NCI-H146 (cell line): ENCODE data around the gene BIN2.

Experiments used
- DNase-seq: peaks from one replicate; lab custom pipeline; 2025; lab: John Stamatoyannopoulos, UW

BIN2 gene

GRCh38 chr12:51323966-51324895 is at the start of gene BIN2:
Gene BIN2, minus strand, starts transcription at chr12:51324174. Its CDS starts 72 bp downstream, at chr12:51324102.
- no peak for DNase-seq

GRCh38 chr12:51373187-51373586 is 49.2 kb upstream of the BIN2 start:
- DNase-seq = no peak

- no peak for DNase-seq
Observed at GRCh38 chr12:51372021-51372420, 48.0 kb upstream of the BIN2 start.

GRCh38 chr12:51371295-51371953 is 47.5 kb upstream of the BIN2 start:
- DNase-seq = no peak

GRCh38 chr12:51370667-51371066 is 46.7 kb upstream of the BIN2 start:
- no peak for DNase-seq

- no peak for DNase-seq
Observed at GRCh38 chr12:51369581-51369980, 45.6 kb upstream of the BIN2 start.

- peak; percentile 87 for DNase-seq
Observed at GRCh38 chr12:51368640-51369517, 44.9 kb upstream of the BIN2 start.

- no peak for DNase-seq
Observed at GRCh38 chr12:51365276-51365675, 41.3 kb upstream of the BIN2 start.

GRCh38 chr12:51364001-51364400 is 40.0 kb upstream of the BIN2 start:
- no peak for DNase-seq

GRCh38 chr12:51362747-51363342 is 38.9 kb upstream of the BIN2 start:
- DNase-seq = no peak

GRCh38 chr12:51362307-51362706 is 38.3 kb upstream of the BIN2 start:
- no peak for DNase-seq

GRCh38 chr12:51361161-51362016 is 37.4 kb upstream of the BIN2 start:
- DNase-seq = no peak

GRCh38 chr12:51360315-51360714 is 36.3 kb upstream of the BIN2 start:
- DNase-seq = no peak

GRCh38 chr12:51359851-51360250 is 35.9 kb upstream of the BIN2 start:
- no peak for DNase-seq

- no peak for DNase-seq
Observed at GRCh38 chr12:51358496-51358895, 34.5 kb upstream of the BIN2 start.

GRCh38 chr12:51357374-51358047 is 33.5 kb upstream of the BIN2 start:
- DNase-seq = no peak

GRCh38 chr12:51351913-51352532 is 28.0 kb upstream of the BIN2 start:
- peak; percentile 77 for DNase-seq

GRCh38 chr12:51349026-51349425 is 25.1 kb upstream of the BIN2 start:
- no peak for DNase-seq

- DNase-seq = no peak
Observed at GRCh38 chr12:51348116-51348515, 24.1 kb upstream of the BIN2 start.

- DNase-seq = no peak
Observed at GRCh38 chr12:51346581-51346980, 22.6 kb upstream of the BIN2 start, which contains the start of gene CELA1. Gene CELA1, minus strand, starts transcription at chr12:51346679. Its CDS starts 41 bp downstream, at chr12:51346638.
